HepG2 (cell line): Measurements from ENCODE around the gene SYNE3. TPM values are rescaled to one million over a fixed set of nuclear protein-coding genes. Genes with fewer than 3 reads are reported as not detected.

Source experiments
- ATAC-seq: fragments of 200-7000 bp; cut with Tn5 transposase; 3 replicates; pipeline ENCODE4 v1.9.1; 2020; ENCODE audit warnings: mild to moderate bottlenecking, moderate library complexity
- BruUV-seq: library from RNA; stranded (reverse); fragments of 400-500 nt; replicated peaks from 2 replicates; lab custom pipeline; 2021; lab: Mats Ljungman, UMichigan
- CTCF ChIA-PET: fragments of 300-600 bp; formaldehyde crosslinking; extraction: SDS; loops from one replicate; lab custom pipeline; 2021; ENCODE audit warnings: low total read pairs, inconsistent platforms, low intra/inter-chr PET ratio; lab: Yijun Ruan, JAX
- POLR2A ChIA-PET: fragments of 350-600 bp; sonication (Branson Sonifier 250); formaldehyde crosslinking; loops from one replicate; lab custom pipeline; 2020; ENCODE audit warnings: antibody characterized with exemption, inconsistent platforms; lab: Yijun Ruan, JAX
- DNase-seq: peaks from one replicate; pipeline ENCODE4 v3.0.0-alpha.2; 2015; ENCODE audit warnings: low spot score
- FAIRE-seq: peaks from 3 replicates; lab custom pipeline; 2011; peaks lifted over from hg19 to GRCh38; lab: Jason Lieb, UNC
- H2AFZ ChIP-seq: one replicate; pipeline ENCODE4 v1.6.1; 2011; ENCODE audit warnings: low read length, inconsistent platforms
- H3K27ac ChIP-seq: fragments of 300-600 bp; 3 replicates; pipeline ENCODE4 v1.8.0; 2011; ENCODE audit warnings: mixed run types, mild to moderate bottlenecking, mixed read lengths, low read length, inconsistent platforms; ENCODE audit not compliant: insufficient read depth; ENCODE audit errors: extremely low read length
- H3K27me3 ChIP-seq, 2 experiments: fragments of 200-600 bp in 1 of 2; 2 replicates in 1 of 2; 3 replicates in 1 of 2; pipeline versions ENCODE4 v1.6.0 to v1.8.0; 2011; ENCODE audit warnings: low read length in 2 of 2, mild to moderate bottlenecking in 2 of 2, moderate library complexity in 2 of 2, inconsistent platforms in 1 of 2; ENCODE audit not compliant: insufficient read depth in 2 of 2, control insufficient read depth in 1 of 2
- H3K36me3 ChIP-seq, 2 experiments: fragments of 200-600 bp in 1 of 2; replicated peaks in 1 of 2; 2 replicates in 1 of 2; 3 replicates in 1 of 2; pipeline versions ENCODE4 v1.5.1 to v1.8.0; 2011; ENCODE audit warnings: low read length in 2 of 2, inconsistent platforms in 1 of 2; ENCODE audit not compliant: insufficient read depth in 2 of 2, control insufficient read depth in 1 of 2
- H3K4me1 ChIP-seq: 2 replicates; pipeline ENCODE4 v1.5.1; 2012; ENCODE audit warnings: low read length, inconsistent platforms; ENCODE audit not compliant: insufficient read depth
- H3K4me2 ChIP-seq: 2 replicates; pipeline ENCODE4 v1.6.0; 2011; ENCODE audit warnings: low read depth, low read length, inconsistent platforms
- H3K4me3 ChIP-seq, 3 experiments: fragments of 200-600 bp in 1 of 3; sonication (generic), shearing (Covaris generic) in 1 of 3; replicated peaks in 1 of 3; 2 replicates each; pipeline ENCODE4 v1.5.1; 2011 to 2016; ENCODE audit warnings: low read length in 3 of 3, inconsistent platforms in 2 of 3, low read depth in 2 of 3, mild to moderate bottlenecking in 2 of 3, control low read depth in 1 of 3, mixed read lengths in 1 of 3; ENCODE audit not compliant: insufficient read depth in 1 of 3
- H3K79me2 ChIP-seq: one replicate; pipeline ENCODE4 v1.6.1; 2011; ENCODE audit warnings: low read length, inconsistent platforms; ENCODE audit not compliant: insufficient read depth
- H3K9ac ChIP-seq: 2 replicates; pipeline ENCODE4 v1.6.0; 2011; ENCODE audit warnings: mild to moderate bottlenecking, low read depth, low read length, inconsistent platforms; ENCODE audit not compliant: insufficient read depth
- H3K9me3 ChIP-seq: 2 replicates; pipeline ENCODE4 v1.5.1; 2012; ENCODE audit warnings: mild to moderate bottlenecking, low read length
- H4K20me1 ChIP-seq: 2 replicates; pipeline ENCODE4 v1.6.0; 2011; ENCODE audit warnings: inconsistent platforms, mild to moderate bottlenecking, low read length, moderate library complexity; ENCODE audit not compliant: insufficient read depth
- ELF3 ChIP-seq: IDR thresholded peaks from 2 replicates; pipeline ENCODE4 v1.6.1; 2016; ENCODE audit warnings: missing genetic modification reagents, missing compliant biosample characterization
- ELF4 ChIP-seq: sonication (generic); formaldehyde crosslinking; IDR thresholded peaks from 2 replicates; pipeline ENCODE4 v1.5.0; 2020; ENCODE audit warnings: missing genetic modification reagents, mild to moderate bottlenecking, moderate library complexity, borderline replicate concordance
- MYC ChIP-seq: sonication (generic); formaldehyde crosslinking; IDR thresholded peaks from 2 replicates; pipeline ENCODE4 v1.9.0; 2021; ENCODE audit warnings: missing genetic modification reagents, borderline replicate concordance
- NONO ChIP-seq, 2 experiments: fragments of 450-650 bp in 1 of 2; sonication (generic) in 1 of 2; formaldehyde crosslinking in 1 of 2; IDR thresholded peaks in 1 of 2; conservative IDR thresholded peaks in 1 of 2; 2 replicates each; pipeline versions ENCODE4 v1.6.1 to v1.8.0; 2017 to 2022; ENCODE audit warnings: mild to moderate bottlenecking in 1 of 2, missing genetic modification reagents in 1 of 2, moderate library complexity in 1 of 2
- POLR2AphosphoS5 ChIP-seq: IDR thresholded peaks from 2 replicates; pipeline ENCODE4 v1.6.1; 2012; ENCODE audit warnings: low read depth, low read length
- POLR2G ChIP-seq: fragments of 200-400 bp; formaldehyde crosslinking; IDR thresholded peaks from 2 replicates; pipeline ENCODE4 v1.6.1; 2018; ENCODE audit warnings: mild to moderate bottlenecking, low read depth, low read length, moderate library complexity
- RBM22 ChIP-seq: fragments of 200-400 bp; formaldehyde crosslinking; optimal IDR thresholded peaks from 2 replicates; pipeline ENCODE3; 2017; ENCODE audit warnings: mild to moderate bottlenecking, low read length, moderate library complexity
- RXRB ChIP-seq: IDR thresholded peaks from 2 replicates; pipeline ENCODE4 v1.6.1; 2016; ENCODE audit warnings: borderline replicate concordance, missing genetic modification reagents, missing compliant biosample characterization
- SRSF1 ChIP-seq: fragments of 200-400 bp; formaldehyde crosslinking; optimal IDR thresholded peaks from 2 replicates; pipeline ENCODE3; 2017; ENCODE audit warnings: mild to moderate bottlenecking, low read depth, low read length, moderate library complexity
- TARDBP ChIP-seq: sonication (generic); formaldehyde crosslinking; IDR thresholded peaks from 2 replicates; pipeline ENCODE4 v1.8.0; 2022; ENCODE audit warnings: mild to moderate bottlenecking, missing genetic modification reagents
- XBP1 ChIP-seq: sonication (generic); formaldehyde crosslinking; IDR thresholded peaks from 2 replicates; pipeline ENCODE4 v1.5.0; 2020; ENCODE audit warnings: missing genetic modification reagents
- ZNF773 ChIP-seq: sonication (generic); formaldehyde crosslinking; IDR thresholded peaks from 2 replicates; pipeline ENCODE4 v1.4.0; 2020; ENCODE audit warnings: missing genetic modification reagents, borderline replicate concordance
- WGBS: methylation state at CpG from one replicate; pipeline ENCODE4 v1.1.6; 2017; ENCODE audit warnings: low lambda C conversion rate; 5-methylcytosine and 5-hydroxymethylcytosine counted together
- in situ Hi-C: cut with HindIII; loops from 2 replicates; pipeline ENCODE4 v1.10.0; 2017; ENCODE audit warnings: low pct_unique_long_range_greater_than_20kb; ENCODE audit not compliant: extremely low pct_ligation_motif_present
- intact Hi-C: fragments of 100-400 bp; cut with micrococcal nuclease; formaldehyde crosslinking; loops from one replicate; pipeline ENCODE4 v1.10.0; 2022; ENCODE audit not compliant: unreplicated experiment
- polyA plus RNA-seq, 8 experiments: library from polyadenylated mRNA; depleted of rRNA in 3 of 8; stranded (reverse) in 7 of 8; unstranded in 1 of 8; fragments of >200 nt; fragmentation: Illumina TruSeq in 4 of 8; extraction: Trizol in 4 of 8; gene quantifications; 2 replicates each; pipeline versions ENCODE4 v1.2.1 to v1.2.3, GENCODE V29; 2011 to 2016; ENCODE audit warnings: low read depth in 4 of 8, missing spikeins in 1 of 8, mixed read lengths in 1 of 8; ENCODE audit not compliant: insufficient read depth in 1 of 8
- total RNA-seq, 5 experiments: library from RNA; depleted of rRNA; stranded (reverse); fragments of >200 nt; fragmentation: Illumina TruSeq; extraction: Trizol; gene quantifications; 2 replicates each; pipeline ENCODE4 v1.2.3, GENCODE V29; 2016; ENCODE audit warnings: low read depth in 1 of 5
- TF ChIP-seq, protein P1 (sequence below): sonication (generic); formaldehyde crosslinking; IDR thresholded peaks from 2 replicates; pipeline ENCODE4 v1.8.1; 2023; ENCODE audit warnings: mild to moderate bottlenecking, inconsistent platforms, moderate library complexity, missing genetic modification reagents, borderline replicate concordance

Gene SYNE3
- total and polyA plus RNA-seq, 2 of the 13 experiments (the other 11 are each of a cell fraction or from before 2014, with no cell fraction given), result 7.8 to 8.0 TPM

DNA sequence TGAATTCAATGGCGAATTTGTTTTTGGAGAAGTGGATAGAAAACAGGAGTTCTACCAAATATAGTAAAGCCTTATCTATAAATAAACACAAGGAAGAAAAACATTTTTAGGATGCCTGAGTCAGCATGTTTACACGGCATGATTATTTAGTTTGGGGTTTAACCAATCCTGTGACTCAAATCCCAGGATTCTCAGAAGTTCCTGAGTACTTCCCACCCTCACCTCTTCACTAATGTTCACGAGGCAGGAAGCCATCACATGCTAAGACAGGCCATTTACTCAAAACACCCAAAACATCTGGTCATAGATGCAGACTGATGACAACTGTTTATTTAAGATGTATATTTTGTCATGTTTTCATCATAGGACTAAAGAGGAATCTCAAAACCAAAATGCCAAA, 15.0 kb upstream of the SYNE3 start (continued):
- TF ChIP-seq XBP1 (no peak), ZNF773 (CRISPR knock-in tag) (no peak), ELF3 (peak; percentile 29; the same call in 1 of the 2 replicates), TARDBP (CRISPR knock-in tag) (0 out of 2 replicates have a peak, but pooled peaks have one; percentile 18), RXRB (CRISPR knock-in tag) (0 out of 2 replicates have a peak, but pooled peaks have one; percentile 16), SRSF1 (no peak)

GRCh38 chr14:95530473-95531276, 14.2 kb upstream of the SYNE3 start:
- Histone ChIP-seq H3K36me3 (peaks cover 0 to 5% of the 10 kb centered on the region in 2 experiments; a peak in 1 of 5 replicates), H3K9me3 (no peaks in the 10 kb centered on the region), H3K4me1 (peaks cover 59% of the 10 kb centered on the region), H3K79me2 (peaks cover 77% of the 10 kb centered on the region), H3K4me2 (peak overlapping the region; percentile 97), H4K20me1 (peaks cover 3% of the 10 kb centered on the region; the same call in 1 of the 2 replicates), H3K9ac (no peak overlapping the region), H3K4me3 (peak overlapping the region in 1 of 3 experiments; percentile 88; a peak in 2 of 6 replicates), H3K27ac (no peak overlapping the region), H2AFZ (no peak overlapping the region), H3K27me3 (peaks cover 0 to 2% of the 10 kb centered on the region in 2 experiments; a peak in 1 of 5 replicates)
- no peak for ATAC-seq
- intact Hi-C loops (no loop called here), in situ Hi-C loops (loop anchor here (5.0 kb wide), 1 partner anchor 88 kb away; no protein-coding TSS in a partner anchor)
- no peak for FAIRE-seq
- ChIA-PET POLR2A (interaction anchor here (0.9 kb wide), 1 partner anchor 86 kb away, joined by 3 read pairs; no protein-coding TSS in a partner anchor), CTCF (no interaction called here)
- TF ChIP-seq ELF4 (no peak), RBM22 (peak; percentile 27), POLR2AphosphoS5 (peak; percentile 8; the same call in 1 of the 2 replicates), MYC (CRISPR knock-in tag) (no peak), POLR2G (0 out of 2 replicates have a peak, but pooled peaks have one; percentile 16), NONO (IDR thresholded peaks at IDR 0.05) (no peak), NONO (CRISPR knock-in tag; conservative IDR thresholded peaks at IDR 0.05) (0 out of 2 replicates have a peak, but pooled peaks have one; percentile 24)
- TF ChIP-seq, protein P1, sequence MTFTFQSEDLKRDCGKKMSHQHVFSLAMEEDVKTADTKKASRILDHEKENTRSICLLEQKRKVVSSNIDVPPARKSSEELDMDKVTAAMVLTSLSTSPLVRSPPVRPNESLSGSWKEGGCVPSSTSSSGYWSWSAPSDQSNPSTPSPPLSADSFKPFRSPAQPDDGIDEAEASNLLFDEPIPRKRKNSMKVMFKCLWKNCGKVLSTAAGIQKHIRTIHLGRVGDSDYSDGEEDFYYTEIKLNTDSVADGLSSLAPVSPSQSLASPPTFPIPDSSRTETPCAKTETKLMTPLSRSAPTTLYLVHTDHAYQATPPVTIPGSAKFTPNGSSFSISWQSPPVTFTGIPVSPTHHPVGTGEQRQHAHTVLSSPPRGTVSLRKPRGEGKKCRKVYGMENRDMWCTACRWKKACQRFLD (CRISPR knock-in tag), result no peak
- WGBS, result 80% methylated on average over 13 of the region's 13 CpGs
- no peak for DNase-seq
- no TSS peak for BruUV-seq
